Subcutaneous adipose tissue (tissue), 4 donors: Measurements from ENCODE around the gene COL18A1. TPM values are rescaled to one million over a fixed set of nuclear protein-coding genes. Genes with fewer than 3 reads are reported as not detected.

ENCODE experiments used
- total RNA-seq, 4 donors: library from RNA; depleted of rRNA; stranded (reverse); fragments of >200 nt; gene quantifications; one replicate each; pipeline ENCODE4 v1.1.0, GENCODE V29; 2016
- TF ChIP-seq, protein P1 (sequence below): fragments of 450-650 bp; IDR thresholded peaks from one replicate; pipeline ENCODE4 v1.5.1; 2016; ENCODE audit warnings: low read depth, mild to moderate bottlenecking, control low read depth, antibody characterized with exemption, moderate library complexity

The COL18A1 gene
- total RNA-seq, 4 donors from 2014 or later = 33.4 to 102 (median 66.7) TPM

GRCh38 chr21:45493401-45494001, 88.5 kb downstream of the COL18A1 start:
- TF ChIP-seq, protein P1, sequence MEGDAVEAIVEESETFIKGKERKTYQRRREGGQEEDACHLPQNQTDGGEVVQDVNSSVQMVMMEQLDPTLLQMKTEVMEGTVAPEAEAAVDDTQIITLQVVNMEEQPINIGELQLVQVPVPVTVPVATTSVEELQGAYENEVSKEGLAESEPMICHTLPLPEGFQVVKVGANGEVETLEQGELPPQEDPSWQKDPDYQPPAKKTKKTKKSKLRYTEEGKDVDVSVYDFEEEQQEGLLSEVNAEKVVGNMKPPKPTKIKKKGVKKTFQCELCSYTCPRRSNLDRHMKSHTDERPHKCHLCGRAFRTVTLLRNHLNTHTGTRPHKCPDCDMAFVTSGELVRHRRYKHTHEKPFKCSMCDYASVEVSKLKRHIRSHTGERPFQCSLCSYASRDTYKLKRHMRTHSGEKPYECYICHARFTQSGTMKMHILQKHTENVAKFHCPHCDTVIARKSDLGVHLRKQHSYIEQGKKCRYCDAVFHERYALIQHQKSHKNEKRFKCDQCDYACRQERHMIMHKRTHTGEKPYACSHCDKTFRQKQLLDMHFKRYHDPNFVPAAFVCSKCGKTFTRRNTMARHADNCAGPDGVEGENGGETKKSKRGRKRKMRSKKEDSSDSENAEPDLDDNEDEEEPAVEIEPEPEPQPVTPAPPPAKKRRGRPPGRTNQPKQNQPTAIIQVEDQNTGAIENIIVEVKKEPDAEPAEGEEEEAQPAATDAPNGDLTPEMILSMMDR = no peak

GRCh38 chr21:45494135-45494850, 89.3 kb downstream of the COL18A1 start:
- TF ChIP-seq, protein P1 = no peak

GRCh38 chr21:45494851-45495680, 90.1 kb downstream of the COL18A1 start:
- TF ChIP-seq, protein P1 = no peak

- TF ChIP-seq, protein P1 = no peak
These were observed 91.4 kb downstream of the COL18A1 start for GRCh38 chr21:45496151-45496967.

DNA sequence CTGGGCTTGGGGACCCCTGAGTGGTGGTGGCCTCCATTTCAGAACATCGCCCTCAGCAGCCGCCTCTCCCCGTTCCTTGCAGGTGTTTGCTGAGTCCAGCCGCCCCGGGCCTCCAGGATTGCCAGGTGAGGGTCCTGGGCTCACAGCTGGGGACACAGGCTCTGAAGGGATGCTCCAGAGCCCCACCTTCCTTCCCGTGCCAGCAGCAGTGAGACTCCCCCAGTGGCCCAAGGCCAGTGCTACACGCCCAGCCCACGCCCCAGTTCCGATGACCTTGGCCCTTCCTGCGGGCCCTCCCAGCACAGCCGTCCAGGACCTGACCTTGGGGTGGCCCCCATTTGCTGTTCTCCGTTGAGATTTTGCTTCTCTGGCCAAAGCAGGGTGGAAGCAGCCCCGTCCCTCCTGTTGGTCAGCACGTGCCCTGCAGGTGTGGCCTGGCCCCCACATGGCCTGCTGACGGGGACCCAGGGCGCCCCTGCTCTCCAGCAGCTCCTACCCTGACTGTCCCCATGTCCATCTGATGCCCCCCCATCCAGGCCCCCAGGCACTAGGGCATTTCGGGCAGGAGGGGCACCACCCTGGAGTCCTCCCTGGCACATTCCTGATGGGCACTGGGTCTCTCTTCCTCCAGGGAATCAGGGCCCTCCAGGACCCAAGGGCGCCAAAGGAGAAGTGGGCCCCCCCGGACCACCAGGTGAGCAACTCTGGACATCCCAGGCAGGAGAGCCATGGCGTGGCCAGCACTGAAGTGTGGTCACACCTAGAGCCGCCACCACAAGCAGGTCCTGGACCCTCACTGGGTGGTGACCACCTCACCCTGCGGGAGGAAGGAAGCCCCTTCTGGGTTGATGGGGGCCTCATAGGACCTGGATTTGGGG, 92.2 kb downstream of the COL18A1 start:
- TF ChIP-seq, protein P1 = no peak

GRCh38 chr21:45497846-45498645, 93.1 kb downstream of the COL18A1 start:
- TF ChIP-seq, protein P1 = no peak
